LNCaP clone FGC (cell line): ENCODE results near the gene FOXC2.

Experiments used
- DNase-seq: peaks from one replicate; pipeline ENCODE4 v3.0.0-alpha.2; 2011; ENCODE audit warnings: low read depth
- H3K4me3 ChIP-seq: 2 replicates; pipeline ENCODE4 v1.5.1; 2011; ENCODE audit warnings: mild to moderate bottlenecking, low read depth, low read length, control low read depth
- TF ChIP-seq, protein P1 (sequence below): IDR thresholded peaks from 2 replicates; pipeline ENCODE4 v1.5.1; 2012; ENCODE audit warnings: mild to moderate bottlenecking; ENCODE audit not compliant: control insufficient read depth, insufficient read depth; ENCODE audit errors: extremely low read depth

FOXC2 gene

DNA sequence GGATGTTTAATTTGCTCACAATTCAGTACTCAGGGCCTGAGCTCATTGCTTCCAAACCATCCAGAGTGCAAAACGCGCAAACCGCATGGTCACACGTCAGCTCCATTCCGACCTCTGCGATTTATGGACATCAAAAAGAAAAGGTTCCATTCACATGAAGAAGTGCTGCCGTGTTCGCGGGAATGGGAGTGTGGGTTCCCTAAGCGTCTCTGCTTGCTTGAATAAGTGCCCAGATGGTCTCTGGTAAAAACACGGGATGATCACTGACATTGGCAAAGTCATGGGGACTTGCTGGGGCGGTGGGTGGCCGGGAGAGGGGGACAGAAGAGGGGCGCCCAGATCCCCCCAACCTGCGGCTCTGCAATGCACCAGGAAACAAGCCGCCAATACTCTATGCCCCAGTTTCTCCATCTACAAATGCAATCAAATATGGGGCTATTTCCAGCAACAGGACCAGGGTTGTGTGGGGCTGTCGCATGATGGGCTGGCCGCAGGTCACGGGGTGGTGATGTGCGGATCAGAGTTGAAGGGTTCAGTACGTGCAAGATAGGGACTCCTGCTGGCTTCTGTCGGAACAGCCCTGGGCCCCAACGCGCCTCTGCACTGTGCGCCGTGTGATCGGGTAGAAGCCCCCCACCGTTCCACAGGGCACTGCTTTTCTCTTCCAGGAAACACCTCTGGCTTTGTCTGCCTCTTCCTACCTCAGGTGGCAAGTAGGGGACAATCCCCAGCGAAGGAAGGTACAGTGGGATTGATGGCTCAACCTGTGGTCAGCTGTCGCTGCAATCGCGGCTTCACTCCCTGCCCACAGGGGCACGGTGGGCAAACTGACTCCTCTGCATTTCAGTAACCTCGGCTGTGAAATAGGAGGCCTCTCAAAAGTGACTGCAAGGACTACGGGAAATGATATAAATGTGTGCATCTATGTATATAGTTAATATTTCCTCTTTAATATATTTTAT is 45.1 kb upstream of the FOXC2 start:
- no peak overlapping the region for H3K4me3 ChIP-seq
- DNase-seq = no peak
- TF ChIP-seq, protein P1, sequence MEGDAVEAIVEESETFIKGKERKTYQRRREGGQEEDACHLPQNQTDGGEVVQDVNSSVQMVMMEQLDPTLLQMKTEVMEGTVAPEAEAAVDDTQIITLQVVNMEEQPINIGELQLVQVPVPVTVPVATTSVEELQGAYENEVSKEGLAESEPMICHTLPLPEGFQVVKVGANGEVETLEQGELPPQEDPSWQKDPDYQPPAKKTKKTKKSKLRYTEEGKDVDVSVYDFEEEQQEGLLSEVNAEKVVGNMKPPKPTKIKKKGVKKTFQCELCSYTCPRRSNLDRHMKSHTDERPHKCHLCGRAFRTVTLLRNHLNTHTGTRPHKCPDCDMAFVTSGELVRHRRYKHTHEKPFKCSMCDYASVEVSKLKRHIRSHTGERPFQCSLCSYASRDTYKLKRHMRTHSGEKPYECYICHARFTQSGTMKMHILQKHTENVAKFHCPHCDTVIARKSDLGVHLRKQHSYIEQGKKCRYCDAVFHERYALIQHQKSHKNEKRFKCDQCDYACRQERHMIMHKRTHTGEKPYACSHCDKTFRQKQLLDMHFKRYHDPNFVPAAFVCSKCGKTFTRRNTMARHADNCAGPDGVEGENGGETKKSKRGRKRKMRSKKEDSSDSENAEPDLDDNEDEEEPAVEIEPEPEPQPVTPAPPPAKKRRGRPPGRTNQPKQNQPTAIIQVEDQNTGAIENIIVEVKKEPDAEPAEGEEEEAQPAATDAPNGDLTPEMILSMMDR = no peak

DNA sequence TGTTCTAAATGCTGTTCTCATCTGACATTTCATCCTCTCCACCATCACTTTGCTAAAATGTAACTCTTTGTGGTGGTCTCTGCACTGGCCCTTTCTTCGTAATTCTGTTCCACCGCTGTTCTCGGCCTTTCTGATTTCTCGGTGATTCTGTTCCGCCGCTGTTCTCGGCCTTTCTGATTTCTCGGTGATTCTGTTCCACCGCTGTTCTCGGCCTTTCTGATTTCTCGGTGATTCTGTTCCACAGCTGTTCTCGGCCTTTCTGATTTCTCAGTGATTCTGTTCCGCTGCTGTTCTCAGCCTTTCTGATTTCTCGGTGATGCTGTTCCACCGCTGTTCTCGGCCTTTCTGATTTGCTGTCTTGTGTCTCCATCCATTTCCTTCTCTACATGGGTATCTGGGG is 44.0 kb upstream of the FOXC2 start:
- no peak overlapping the region for H3K4me3 ChIP-seq
- no peak for DNase-seq
- TF ChIP-seq, protein P1 = no peak

DNA sequence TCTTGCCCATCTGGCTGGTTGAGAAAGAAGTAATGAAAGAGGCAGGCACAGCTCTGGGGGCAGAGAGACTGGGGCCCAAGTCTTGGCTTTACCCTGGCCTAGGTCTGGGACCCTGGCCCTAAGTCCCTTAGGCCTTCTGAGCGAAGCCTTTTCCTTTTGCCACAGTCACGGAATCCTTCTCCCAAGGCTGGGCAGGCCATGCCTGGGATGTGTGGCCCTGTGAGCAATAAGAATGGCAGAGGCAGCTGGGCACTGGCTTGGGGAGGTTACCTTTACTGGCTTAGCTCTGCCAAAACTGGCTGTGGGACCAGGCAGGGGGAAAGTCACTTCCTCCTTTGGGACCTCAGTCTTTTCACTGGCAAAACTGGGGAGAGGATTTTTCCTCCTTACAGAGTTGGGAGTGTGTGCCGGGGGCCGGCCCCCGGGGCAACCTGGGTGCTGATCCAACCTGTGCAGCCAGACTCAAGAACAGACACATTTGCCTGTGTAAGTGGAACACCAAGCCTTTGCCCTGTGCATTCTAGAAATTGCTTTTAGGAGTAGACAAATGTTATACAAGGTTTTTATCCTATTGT is 43.4 kb upstream of the FOXC2 start:
- H3K4me3 ChIP-seq = no peak overlapping the region
- TF ChIP-seq, protein P1 = no peak
- DNase-seq = no peak

DNA sequence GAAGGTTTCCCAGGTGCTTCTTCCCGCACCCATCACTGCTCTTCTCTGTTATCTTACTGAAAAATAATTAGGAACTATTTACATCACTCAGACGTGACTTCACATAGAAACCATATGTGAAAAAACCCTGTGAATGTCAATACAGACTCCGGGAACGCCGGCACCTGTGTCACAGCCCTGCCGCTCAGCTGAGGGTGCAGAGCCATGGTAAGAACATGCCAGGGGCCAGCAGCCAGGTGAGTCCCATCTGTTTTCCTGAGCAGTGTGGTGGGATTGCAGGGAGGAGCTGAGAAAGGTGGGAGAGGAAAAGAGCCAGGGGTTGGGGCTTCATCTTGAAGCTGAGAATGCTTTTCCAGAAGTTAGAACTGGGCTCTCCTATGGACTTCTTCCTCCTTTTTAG is 42.6 kb upstream of the FOXC2 start:
- TF ChIP-seq, protein P1 = no peak
- DNase-seq = no peak
- no peak overlapping the region for H3K4me3 ChIP-seq

DNA sequence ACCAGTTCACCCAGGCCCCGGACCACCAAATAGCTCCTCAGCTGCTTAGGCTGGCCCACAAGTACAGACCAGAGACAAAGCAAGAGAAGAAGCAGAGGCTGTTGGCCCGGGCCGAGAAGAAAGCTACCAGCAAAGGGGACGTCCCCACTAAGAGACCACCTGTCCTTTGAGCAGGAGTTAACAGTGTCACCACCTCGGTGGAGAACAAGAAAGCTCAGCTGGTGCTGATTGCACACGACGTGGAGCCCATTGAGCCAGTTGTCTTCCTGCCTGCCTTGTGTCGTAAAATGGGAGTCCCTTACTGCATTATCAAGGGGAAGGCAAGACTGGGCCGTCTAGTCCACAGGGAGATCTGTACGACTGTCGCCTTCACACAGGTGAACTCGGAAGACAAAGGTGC is 40.9 kb upstream of the FOXC2 start:
- TF ChIP-seq, protein P1 = no peak
- no peak for DNase-seq
- no peak overlapping the region for H3K4me3 ChIP-seq

DNA sequence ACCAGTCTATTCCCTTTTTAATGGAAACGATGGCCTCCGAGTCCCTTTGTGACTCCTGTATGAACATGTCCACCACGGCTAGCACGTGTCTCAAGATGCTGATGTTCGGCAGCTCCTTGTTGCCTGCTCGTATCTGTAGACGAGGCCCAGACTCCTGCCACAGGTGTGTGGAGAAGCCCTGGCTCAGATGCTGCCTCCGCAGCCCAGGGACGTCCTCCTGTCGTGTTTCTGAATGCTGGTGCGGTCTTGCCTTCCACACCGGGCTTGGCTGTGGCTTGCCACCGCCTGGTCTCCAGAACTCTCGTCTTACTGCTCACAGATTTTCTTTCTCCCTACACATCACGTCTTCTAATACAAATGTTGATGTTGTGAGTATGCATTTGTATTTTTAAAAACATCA is 39.3 kb upstream of the FOXC2 start:
- DNase-seq = no peak
- H3K4me3 ChIP-seq = no peak overlapping the region
- TF ChIP-seq, protein P1 = no peak
